ENCODE results near the gene PDE4D. TPM values are rescaled to one million over a fixed set of nuclear protein-coding genes. Genes with fewer than 3 reads are reported as not detected.

Gene PDE4D
- total and polyA plus RNA-seq, 2 donors (not counting 3 experiments of a cell fraction or from before 2014, with no cell fraction given): 34.5 to 51.2 TPM

DNA sequence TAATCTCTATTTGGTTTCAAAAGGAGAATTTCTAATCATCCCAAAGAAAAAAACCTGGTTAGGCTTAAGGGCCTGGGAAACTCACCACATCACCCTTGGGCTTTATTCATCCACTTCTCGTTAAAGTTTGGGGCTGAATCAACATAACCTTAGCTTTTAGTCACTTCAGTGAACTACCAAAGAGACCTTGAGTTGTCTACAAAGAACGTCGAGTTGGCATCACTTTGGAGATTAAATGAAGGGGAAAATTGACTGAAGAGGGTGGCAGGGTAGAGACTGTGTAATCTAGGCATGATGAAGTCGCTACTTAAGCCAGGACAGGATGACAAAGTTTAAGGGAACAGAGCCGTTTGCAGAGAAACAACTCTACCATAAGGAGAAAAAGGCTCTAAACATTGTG, 969.2 kb downstream of the PDE4D start:
- CTCF ChIA-PET: interaction anchor here (0.6 to 1.6 kb wide), 2 partner anchors 38 to 144 kb away, joined by 3 to 5 read pairs; no protein-coding TSS in a partner anchor
- intact Hi-C loops (cut with micrococcal nuclease): no loop called here
- dilution Hi-C loops (cut with MboI; ENCODE audit: extremely low pct_ligation_motif_present, low sequenced_read_pairs): no loop called here
- TF ChIP-seq, protein P1, sequence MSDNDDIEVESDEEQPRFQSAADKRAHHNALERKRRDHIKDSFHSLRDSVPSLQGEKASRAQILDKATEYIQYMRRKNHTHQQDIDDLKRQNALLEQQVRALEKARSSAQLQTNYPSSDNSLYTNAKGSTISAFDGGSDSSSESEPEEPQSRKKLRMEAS (IDR thresholded peaks at IDR 0.05; ENCODE audit: insufficient read depth, insufficient read length): no peak
- peaks cover 7% of the 10 kb centered on the region for H3K4me1 ChIP-seq (ENCODE audit: control insufficient read depth, extremely low read depth, insufficient read depth, low read length)
- DNase-seq (ENCODE audit: low read depth, low spot score) (no peak), FAIRE-seq (no peak)
- H3K27me3 ChIP-seq (ENCODE audit: control insufficient read depth in 2 of 2, insufficient read depth in 2 of 2, low read length in 2 of 2): peaks cover 4 to 9% of the 10 kb centered on the region in 2 experiments
- H2AFZ ChIP-seq (ENCODE audit: low read depth, low read length): no peak overlapping the region
- BruUV-seq (replicated peaks): no TSS peak
- POLR2A ChIA-PET: no interaction called here
- no peaks in the 10 kb centered on the region for H3K79me2 ChIP-seq (ENCODE audit: control insufficient read depth, insufficient read depth, low read length)
- no peaks in the 10 kb centered on the region for H3K9me1 ChIP-seq (replicated peaks; ENCODE audit: control insufficient read depth, extremely low read depth, insufficient read depth, low read length)
- H3K27ac ChIP-seq (ENCODE audit: insufficient read depth, low read depth, low read length): no peak overlapping the region
- no peaks in the 10 kb centered on the region for H3K36me3 ChIP-seq (ENCODE audit: control insufficient read depth in 2 of 2, extremely low read depth in 1 of 2, insufficient read depth in 2 of 2, low read length in 2 of 2)
- no peaks in the 10 kb centered on the region for H3K9me3 ChIP-seq (replicated peaks; ENCODE audit: control insufficient read depth, insufficient read depth, low read length)
- no peak overlapping the region for H3K4me2 ChIP-seq (ENCODE audit: insufficient read depth, low read length)
- H3K4me3 ChIP-seq (replicated peaks in 1 of 3; ENCODE audit: insufficient read depth in 1 of 3, low read depth in 1 of 3, low read length in 3 of 3): no peak overlapping the region
- H4K20me1 ChIP-seq (replicated peaks; ENCODE audit: control insufficient read depth, extremely low read depth, insufficient read depth, low read length): no peaks in the 10 kb centered on the region
- no peak overlapping the region for H3K9ac ChIP-seq (replicated peaks; ENCODE audit: extremely low read depth, insufficient read depth, low read length)

DNA sequence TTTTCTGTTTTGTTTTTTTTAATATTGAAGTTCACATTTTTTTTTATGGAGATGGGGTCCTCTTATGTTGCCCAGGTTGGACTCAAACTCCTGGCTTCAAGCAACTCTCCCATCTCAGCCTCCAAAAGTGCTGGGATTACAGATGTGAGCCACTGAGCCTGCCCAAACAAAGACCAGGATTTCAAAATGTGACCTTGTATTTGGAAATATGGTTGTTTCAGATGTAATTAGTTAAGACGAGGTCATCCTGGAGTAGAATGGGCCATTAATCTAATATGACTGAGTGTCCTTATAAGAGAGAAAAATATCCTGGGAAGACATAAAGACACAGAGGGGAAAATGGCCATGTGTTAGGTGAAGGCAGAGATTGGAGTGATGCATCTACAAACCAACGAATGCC, 970.2 kb downstream of the PDE4D start:
- Histone ChIP-seq H3K9me3 (replicated peaks; ENCODE audit: control insufficient read depth, insufficient read depth, low read length) (no peaks in the 10 kb centered on the region), H3K36me3 (ENCODE audit: control insufficient read depth in 2 of 2, extremely low read depth in 1 of 2, insufficient read depth in 2 of 2, low read length in 2 of 2) (no peaks in the 10 kb centered on the region), H3K27ac (ENCODE audit: insufficient read depth, low read depth, low read length) (no peak overlapping the region), H3K4me3 (replicated peaks in 1 of 3; ENCODE audit: insufficient read depth in 1 of 3, low read depth in 1 of 3, low read length in 3 of 3) (no peak overlapping the region), H3K9me1 (replicated peaks; ENCODE audit: control insufficient read depth, extremely low read depth, insufficient read depth, low read length) (no peaks in the 10 kb centered on the region), H4K20me1 (replicated peaks; ENCODE audit: control insufficient read depth, extremely low read depth, insufficient read depth, low read length) (no peaks in the 10 kb centered on the region), H2AFZ (ENCODE audit: low read depth, low read length) (no peak overlapping the region), H3K4me1 (ENCODE audit: control insufficient read depth, extremely low read depth, insufficient read depth, low read length) (peaks cover 7% of the 10 kb centered on the region), H3K4me2 (ENCODE audit: insufficient read depth, low read length) (no peak overlapping the region), H3K79me2 (ENCODE audit: control insufficient read depth, insufficient read depth, low read length) (no peaks in the 10 kb centered on the region), H3K27me3 (ENCODE audit: control insufficient read depth in 2 of 2, insufficient read depth in 2 of 2, low read length in 2 of 2) (peaks cover 5 to 9% of the 10 kb centered on the region in 2 experiments), H3K9ac (replicated peaks; ENCODE audit: extremely low read depth, insufficient read depth, low read length) (no peak overlapping the region)
- dilution Hi-C loops (cut with MboI; ENCODE audit: extremely low pct_ligation_motif_present, low sequenced_read_pairs): no loop called here
- DNase-seq (ENCODE audit: low read depth, low spot score): no peak
- ChIA-PET CTCF (interaction anchor here (0.6 to 2.1 kb wide), 3 partner anchors 17 to 37 kb away, joined by 3 to 6 read pairs (median 3); no protein-coding TSS in a partner anchor), POLR2A (no interaction called here)
- no peak for FAIRE-seq
- intact Hi-C loops (cut with micrococcal nuclease): no loop called here
- no TSS peak for BruUV-seq (replicated peaks)
- TF ChIP-seq MYC (IDR thresholded peaks at IDR 0.05; ENCODE audit: low read depth, low read length): no peak
- TF ChIP-seq EZH2 (IDR thresholded peaks at IDR 0.05; ENCODE audit: borderline replicate concordance, low read depth, low read length, severe bottlenecking): no peak
- TF ChIP-seq, protein P2, sequence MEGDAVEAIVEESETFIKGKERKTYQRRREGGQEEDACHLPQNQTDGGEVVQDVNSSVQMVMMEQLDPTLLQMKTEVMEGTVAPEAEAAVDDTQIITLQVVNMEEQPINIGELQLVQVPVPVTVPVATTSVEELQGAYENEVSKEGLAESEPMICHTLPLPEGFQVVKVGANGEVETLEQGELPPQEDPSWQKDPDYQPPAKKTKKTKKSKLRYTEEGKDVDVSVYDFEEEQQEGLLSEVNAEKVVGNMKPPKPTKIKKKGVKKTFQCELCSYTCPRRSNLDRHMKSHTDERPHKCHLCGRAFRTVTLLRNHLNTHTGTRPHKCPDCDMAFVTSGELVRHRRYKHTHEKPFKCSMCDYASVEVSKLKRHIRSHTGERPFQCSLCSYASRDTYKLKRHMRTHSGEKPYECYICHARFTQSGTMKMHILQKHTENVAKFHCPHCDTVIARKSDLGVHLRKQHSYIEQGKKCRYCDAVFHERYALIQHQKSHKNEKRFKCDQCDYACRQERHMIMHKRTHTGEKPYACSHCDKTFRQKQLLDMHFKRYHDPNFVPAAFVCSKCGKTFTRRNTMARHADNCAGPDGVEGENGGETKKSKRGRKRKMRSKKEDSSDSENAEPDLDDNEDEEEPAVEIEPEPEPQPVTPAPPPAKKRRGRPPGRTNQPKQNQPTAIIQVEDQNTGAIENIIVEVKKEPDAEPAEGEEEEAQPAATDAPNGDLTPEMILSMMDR (IDR thresholded peaks at IDR 0.05; ENCODE audit: extremely low read depth in 1 of 2, insufficient read depth in 1 of 2, low read depth in 1 of 2, low read length in 2 of 2): no peak
- no peak for TF ChIP-seq POLR2AphosphoS5 (IDR thresholded peaks at IDR 0.05; ENCODE audit: insufficient read depth, low read depth, low read length)
- no peak for TF ChIP-seq FOS (IDR thresholded peaks at IDR 0.05; ENCODE audit: borderline replicate concordance, insufficient read depth, low read length)
- TF ChIP-seq, protein P1 (IDR thresholded peaks at IDR 0.05; ENCODE audit: insufficient read depth, insufficient read length): no peak
- no peak for TF ChIP-seq GATA2 (IDR thresholded peaks at IDR 0.05; ENCODE audit: insufficient read depth, insufficient read length, low read depth, low read length)
- TF ChIP-seq POLR2A (IDR thresholded peaks at IDR 0.05; ENCODE audit: low read depth, low read length): no peak
- no peak for TF ChIP-seq JUN (IDR thresholded peaks at IDR 0.05; ENCODE audit: borderline replicate concordance, insufficient read depth, insufficient read length, low read depth)

Measured in endothelial cell of umbilical vein (primary cell).